HepG2 (cell line): Measurements from ENCODE around the gene SLIRP. TPM values are rescaled to one million over a fixed set of nuclear protein-coding genes. Genes with fewer than 3 reads are reported as not detected.

Source experiments
- CBX2 ChIP-seq, 2 experiments: fragments of 200-600 bp in 1 of 2; sonication (generic); formaldehyde crosslinking in 1 of 2; IDR thresholded peaks; 2 replicates each; pipeline versions ENCODE4 v1.7.0 to v1.8.1; 2018 to 2022; ENCODE audit warnings: low read depth in 2 of 2, low read length in 1 of 2, mild to moderate bottlenecking in 1 of 2, missing genetic modification reagents in 1 of 2
- CTCF ChIP-seq: sonication (generic); formaldehyde crosslinking; IDR thresholded peaks from 2 replicates; pipeline ENCODE4 v1.5.0; 2020; ENCODE audit warnings: mild to moderate bottlenecking, missing genetic modification reagents, moderate library complexity
- DRAP1 ChIP-seq: IDR thresholded peaks from 2 replicates; pipeline ENCODE4 v1.6.1; 2016; ENCODE audit warnings: missing genetic modification reagents, missing compliant biosample characterization
- GFI1 ChIP-seq: sonication (generic); formaldehyde crosslinking; IDR thresholded peaks from 2 replicates; pipeline ENCODE4 v1.5.0; 2020; ENCODE audit warnings: missing genetic modification reagents, mild to moderate bottlenecking, borderline replicate concordance
- KDM5A ChIP-seq: fragments of 200-600 bp; sonication (generic); IDR thresholded peaks from 2 replicates; pipeline ENCODE4 v1.7.0; 2018; ENCODE audit warnings: antibody characterized with exemption, mild to moderate bottlenecking, low read length, borderline replicate concordance
- MTF2 ChIP-seq: sonication (generic); formaldehyde crosslinking; IDR thresholded peaks from 2 replicates; pipeline ENCODE4 v1.5.0; 2020; ENCODE audit warnings: missing genetic modification reagents, borderline replicate concordance
- REPIN1 ChIP-seq: sonication (generic); formaldehyde crosslinking; IDR thresholded peaks from 2 replicates; pipeline ENCODE4 v1.8.0; 2022; ENCODE audit warnings: missing genetic modification reagents, low read depth, mild to moderate bottlenecking, borderline replicate concordance
- RXRB ChIP-seq: IDR thresholded peaks from 2 replicates; pipeline ENCODE4 v1.6.1; 2016; ENCODE audit warnings: borderline replicate concordance, missing genetic modification reagents, missing compliant biosample characterization
- SMAD1 ChIP-seq: sonication (generic); formaldehyde crosslinking; IDR thresholded peaks from 2 replicates; pipeline ENCODE4 v1.4.0; 2020; ENCODE audit warnings: missing genetic modification reagents, low read depth, mild to moderate bottlenecking, borderline replicate concordance
- SOX13 ChIP-seq, 3 experiments: fragments of 450-650 bp in 1 of 3; sonication (generic) in 1 of 3; formaldehyde crosslinking in 1 of 3; IDR thresholded peaks in 2 of 3; conservative IDR thresholded peaks in 1 of 3; 2 replicates each; pipeline versions ENCODE4 v1.5.0 to v1.6.1; 2016 to 2020; ENCODE audit warnings: antibody characterized with exemption in 1 of 3, mild to moderate bottlenecking in 1 of 3, missing compliant biosample characterization in 1 of 3, missing genetic modification reagents in 1 of 3, moderate library complexity in 1 of 3
- SUZ12 ChIP-seq: fragments of 150-350 bp; IDR thresholded peaks from 2 replicates; pipeline ENCODE4 v1.6.1; 2014; ENCODE audit warnings: low read depth, low read length
- ZFP1 ChIP-seq: IDR thresholded peaks from 2 replicates; pipeline ENCODE4 v1.6.1; 2016
- ZNF343 ChIP-seq: sonication (generic); formaldehyde crosslinking; IDR thresholded peaks from 2 replicates; pipeline ENCODE4 v1.4.0; 2020; ENCODE audit warnings: mild to moderate bottlenecking, missing genetic modification reagents
- ZNF639 ChIP-seq: conservative IDR thresholded peaks from 2 replicates; pipeline ENCODE4 v1.6.1; 2018; ENCODE audit warnings: missing genetic modification reagents
- ZNF709 ChIP-seq: sonication (generic); formaldehyde crosslinking; IDR thresholded peaks from 2 replicates; pipeline ENCODE4 v1.5.0; 2020; ENCODE audit warnings: mild to moderate bottlenecking, missing genetic modification reagents
- ZNF772 ChIP-seq: sonication (generic); formaldehyde crosslinking; IDR thresholded peaks from 2 replicates; pipeline ENCODE4 v1.5.0; 2020; ENCODE audit warnings: mild to moderate bottlenecking, missing genetic modification reagents
- polyA plus RNA-seq, 8 experiments: library from polyadenylated mRNA; depleted of rRNA in 3 of 8; stranded (reverse) in 7 of 8; unstranded in 1 of 8; fragments of >200 nt; fragmentation: Illumina TruSeq in 4 of 8; extraction: Trizol in 4 of 8; gene quantifications; 2 replicates each; pipeline versions ENCODE4 v1.2.1 to v1.2.3, GENCODE V29; 2011 to 2016; ENCODE audit warnings: low read depth in 4 of 8, missing spikeins in 1 of 8, mixed read lengths in 1 of 8; ENCODE audit not compliant: insufficient read depth in 1 of 8
- total RNA-seq, 5 experiments: library from RNA; depleted of rRNA; stranded (reverse); fragments of >200 nt; fragmentation: Illumina TruSeq; extraction: Trizol; gene quantifications; 2 replicates each; pipeline ENCODE4 v1.2.3, GENCODE V29; 2016; ENCODE audit warnings: low read depth in 1 of 5
- TF ChIP-seq, protein P1 (sequence below): sonication (generic); formaldehyde crosslinking; IDR thresholded peaks from 2 replicates; pipeline ENCODE4 v1.9.0; 2021; ENCODE audit warnings: missing genetic modification reagents, mild to moderate bottlenecking, borderline replicate concordance
- TF ChIP-seq, protein P2 (sequence below): sonication (generic); formaldehyde crosslinking; IDR thresholded peaks from 2 replicates; pipeline ENCODE4 v1.5.0; 2020; ENCODE audit warnings: missing genetic modification reagents
- TF ChIP-seq, protein P3 (sequence below), 2 experiments: sonication (generic) in 1 of 2; formaldehyde crosslinking in 1 of 2; IDR thresholded peaks; 2 replicates each; pipeline versions ENCODE4 v1.4.0 to v1.6.1; 2018 to 2020; ENCODE audit warnings: missing genetic modification reagents in 2 of 2, borderline replicate concordance in 1 of 2, low read depth in 1 of 2, mild to moderate bottlenecking in 1 of 2, missing biosample characterization in 1 of 2

The SLIRP gene
- total and polyA plus RNA-seq, 2 of the 13 experiments (the other 11 are each of a cell fraction or from before 2014, with no cell fraction given) = 281 to 548 TPM

GRCh38 chr14:77761205-77761931 is 53.5 kb downstream of the SLIRP start (continued):
- TF ChIP-seq, protein P1, sequence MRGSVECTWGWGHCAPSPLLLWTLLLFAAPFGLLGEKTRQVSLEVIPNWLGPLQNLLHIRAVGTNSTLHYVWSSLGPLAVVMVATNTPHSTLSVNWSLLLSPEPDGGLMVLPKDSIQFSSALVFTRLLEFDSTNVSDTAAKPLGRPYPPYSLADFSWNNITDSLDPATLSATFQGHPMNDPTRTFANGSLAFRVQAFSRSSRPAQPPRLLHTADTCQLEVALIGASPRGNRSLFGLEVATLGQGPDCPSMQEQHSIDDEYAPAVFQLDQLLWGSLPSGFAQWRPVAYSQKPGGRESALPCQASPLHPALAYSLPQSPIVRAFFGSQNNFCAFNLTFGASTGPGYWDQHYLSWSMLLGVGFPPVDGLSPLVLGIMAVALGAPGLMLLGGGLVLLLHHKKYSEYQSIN = no peak
- TF ChIP-seq SUZ12 (peak; percentile 66), ZNF343 (CRISPR knock-in tag) (no peak), ZFP1 (0 out of 2 replicates have a peak, but pooled peaks have one; percentile 7), CTCF (CRISPR knock-in tag) (peak; percentile 66), ZNF772 (CRISPR knock-in tag) (0 out of 2 replicates have a peak, but pooled peaks have one; percentile 55), SOX13 (IDR thresholded peaks at IDR 0.05) (no peak), SOX13 (CRISPR knock-in tag; conservative IDR thresholded peaks at IDR 0.05 in 1 of 2, IDR thresholded peaks at IDR 0.05 in 1 of 2) (peak in 1 of 2 experiments; percentile 1; a peak in 1 of 4 replicates), SMAD1 (CRISPR knock-in tag) (0 out of 2 replicates have a peak, but pooled peaks have one; percentile 45), CBX2 (IDR thresholded peaks at IDR 0.05; ENCODE audit: low read depth, low read length) (no peak), CBX2 (CRISPR knock-in tag; IDR thresholded peaks at IDR 0.05; ENCODE audit: low read depth) (no peak), GFI1 (CRISPR knock-in tag) (0 out of 2 replicates have a peak, but pooled peaks have one; percentile 24), REPIN1 (CRISPR knock-in tag) (no peak), ZNF709 (CRISPR knock-in tag) (peak; percentile 70; the same call in 1 of the 2 replicates), DRAP1 (CRISPR knock-in tag) (peak; percentile 36; the same call in 1 of the 2 replicates), ZNF639 (CRISPR knock-in tag) (no peak), KDM5A (peak; percentile 82; the same call in 1 of the 2 replicates), RXRB (CRISPR knock-in tag) (peak; percentile 0; the same call in 1 of the 2 replicates), MTF2 (CRISPR knock-in tag) (no peak)
- TF ChIP-seq, protein P2, sequence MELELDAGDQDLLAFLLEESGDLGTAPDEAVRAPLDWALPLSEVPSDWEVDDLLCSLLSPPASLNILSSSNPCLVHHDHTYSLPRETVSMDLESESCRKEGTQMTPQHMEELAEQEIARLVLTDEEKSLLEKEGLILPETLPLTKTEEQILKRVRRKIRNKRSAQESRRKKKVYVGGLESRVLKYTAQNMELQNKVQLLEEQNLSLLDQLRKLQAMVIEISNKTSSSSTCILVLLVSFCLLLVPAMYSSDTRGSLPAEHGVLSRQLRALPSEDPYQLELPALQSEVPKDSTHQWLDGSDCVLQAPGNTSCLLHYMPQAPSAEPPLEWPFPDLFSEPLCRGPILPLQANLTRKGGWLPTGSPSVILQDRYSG (CRISPR knock-in tag) = no peak
- TF ChIP-seq, protein P3, sequence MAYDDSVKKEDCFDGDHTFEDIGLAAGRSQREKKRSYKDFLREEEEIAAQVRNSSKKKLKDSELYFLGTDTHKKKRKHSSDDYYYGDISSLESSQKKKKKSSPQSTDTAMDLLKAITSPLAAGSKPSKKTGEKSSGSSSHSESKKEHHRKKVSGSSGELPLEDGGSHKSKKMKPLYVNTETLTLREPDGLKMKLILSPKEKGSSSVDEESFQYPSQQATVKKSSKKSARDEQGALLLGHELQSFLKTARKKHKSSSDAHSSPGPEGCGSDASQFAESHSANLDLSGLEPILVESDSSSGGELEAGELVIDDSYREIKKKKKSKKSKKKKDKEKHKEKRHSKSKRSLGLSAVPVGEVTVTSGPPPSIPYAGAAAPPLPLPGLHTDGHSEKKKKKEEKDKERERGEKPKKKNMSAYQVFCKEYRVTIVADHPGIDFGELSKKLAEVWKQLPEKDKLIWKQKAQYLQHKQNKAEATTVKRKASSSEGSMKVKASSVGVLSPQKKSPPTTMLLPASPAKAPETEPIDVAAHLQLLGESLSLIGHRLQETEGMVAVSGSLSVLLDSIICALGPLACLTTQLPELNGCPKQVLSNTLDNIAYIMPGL (CRISPR knock-in tag; IDR thresholded peaks at IDR 0.05; ENCODE audit: borderline replicate concordance in 1 of 2, low read depth in 1 of 2) = peak; percentile 19 to 87; a peak in 3 of 4 replicates
